ENCODE measurements around the gene ARPC4.

ARPC4 gene

GRCh38 chr3:9760779-9761505, 31.9 kb upstream of the ARPC4 start:
- in situ Hi-C loops (cut with HindIII; ENCODE audit: low sequenced_read_pairs): no loop called here
- no peak for DNase-seq (ENCODE audit: low read depth, low spot score)
- H3K4me3 ChIP-seq (ENCODE audit: low read depth, low read length): no peak overlapping the region
- TF ChIP-seq CTCF (IDR thresholded peaks at IDR 0.05; ENCODE audit: low read depth, low read length): no peak

GRCh38 chr3:9761919-9762318, 31.0 kb upstream of the ARPC4 start:
- no peak for DNase-seq (ENCODE audit: low read depth, low spot score)
- H3K4me3 ChIP-seq (ENCODE audit: low read depth, low read length): no peak overlapping the region
- in situ Hi-C loops (cut with HindIII; ENCODE audit: low sequenced_read_pairs): no loop called here
- TF ChIP-seq CTCF (IDR thresholded peaks at IDR 0.05; ENCODE audit: low read depth, low read length): no peak

GRCh38 chr3:9762871-9763270, 30.0 kb upstream of the ARPC4 start:
- no peak for TF ChIP-seq CTCF (IDR thresholded peaks at IDR 0.05; ENCODE audit: low read depth, low read length)

GRCh38 chr3:9765865-9766264, 27.0 kb upstream of the ARPC4 start:
- no peak overlapping the region for H3K4me3 ChIP-seq (ENCODE audit: low read depth, low read length)
- in situ Hi-C loops (cut with HindIII; ENCODE audit: low sequenced_read_pairs): no loop called here
- no peak for DNase-seq (ENCODE audit: low read depth, low spot score)
- no peak for TF ChIP-seq CTCF (IDR thresholded peaks at IDR 0.05; ENCODE audit: low read depth, low read length)

More at GRCh38 chr3:9762871-9763270, 30.0 kb upstream of the ARPC4 start:
- no peak overlapping the region for H3K4me3 ChIP-seq (ENCODE audit: low read depth, low read length)
- in situ Hi-C loops (cut with HindIII; ENCODE audit: low sequenced_read_pairs): no loop called here
- no peak for DNase-seq (ENCODE audit: low read depth, low spot score)

- no peak for DNase-seq (ENCODE audit: low read depth, low spot score)
- in situ Hi-C loops (cut with HindIII; ENCODE audit: low sequenced_read_pairs): no loop called here
- H3K4me3 ChIP-seq (ENCODE audit: low read depth, low read length): no peak overlapping the region
- TF ChIP-seq CTCF (IDR thresholded peaks at IDR 0.05; ENCODE audit: low read depth, low read length): no peak
Observed at GRCh38 chr3:9767418-9767817, 25.5 kb upstream of the ARPC4 start.

- in situ Hi-C loops (cut with HindIII; ENCODE audit: low sequenced_read_pairs): no loop called here
- no peak for DNase-seq (ENCODE audit: low read depth, low spot score)
- TF ChIP-seq CTCF (IDR thresholded peaks at IDR 0.05; ENCODE audit: low read depth, low read length): no peak
- H3K4me3 ChIP-seq (ENCODE audit: low read depth, low read length): no peak overlapping the region
Observed at GRCh38 chr3:9768141-9768775, 24.6 kb upstream of the ARPC4 start.
